HG03342 (cell line): ENCODE results near the gene GPR68.
"Not testable (repeated sequence)": the region's sequence is repeated elsewhere in the genome, so short reads cannot be mapped to it uniquely, and the experiment has no call there.

Source experiments
- ATAC-seq: cut with Tn5 transposase; IDR thresholded peaks from one replicate; pipeline ENCODE4 v1.9.1; 2021; ENCODE audit warnings: mild to moderate bottlenecking, moderate library complexity; ENCODE audit not compliant: unreplicated experiment

Gene GPR68

GRCh38 chr14:91254461-91254860 lies 10.0 kb upstream of the GPR68 start:
- no peak for ATAC-seq

DNA sequence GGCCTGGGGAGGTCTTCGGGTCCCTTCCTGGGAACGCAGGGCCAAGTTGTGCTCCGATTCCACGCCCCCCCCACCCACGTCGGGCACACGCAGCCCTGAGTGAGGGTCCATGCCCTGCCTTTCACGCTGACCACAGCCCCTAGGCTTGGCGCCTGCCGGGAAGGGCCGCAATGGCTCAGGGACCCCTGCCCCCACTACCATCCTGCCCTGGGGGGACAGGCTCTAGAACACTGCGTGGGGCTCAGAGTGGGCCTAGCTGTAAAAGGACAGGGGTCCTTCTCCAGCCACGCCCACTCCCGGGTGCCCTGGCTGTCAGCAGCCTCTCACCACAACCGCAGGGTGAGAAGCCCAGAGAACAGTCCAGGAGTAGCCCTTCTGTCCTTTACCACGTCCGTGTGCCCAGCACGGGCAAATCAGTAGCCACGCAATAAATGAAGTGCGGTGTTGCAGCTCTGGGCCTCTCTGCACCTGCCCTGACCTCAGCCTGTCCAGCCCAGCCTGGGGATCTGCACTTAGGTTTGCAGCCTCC lies 9.4 kb upstream of the GPR68 start:
- no peak for ATAC-seq

- no peak for ATAC-seq
Observed at GRCh38 chr14:91252871-91253794, 8.6 kb upstream of the GPR68 start.

DNA sequence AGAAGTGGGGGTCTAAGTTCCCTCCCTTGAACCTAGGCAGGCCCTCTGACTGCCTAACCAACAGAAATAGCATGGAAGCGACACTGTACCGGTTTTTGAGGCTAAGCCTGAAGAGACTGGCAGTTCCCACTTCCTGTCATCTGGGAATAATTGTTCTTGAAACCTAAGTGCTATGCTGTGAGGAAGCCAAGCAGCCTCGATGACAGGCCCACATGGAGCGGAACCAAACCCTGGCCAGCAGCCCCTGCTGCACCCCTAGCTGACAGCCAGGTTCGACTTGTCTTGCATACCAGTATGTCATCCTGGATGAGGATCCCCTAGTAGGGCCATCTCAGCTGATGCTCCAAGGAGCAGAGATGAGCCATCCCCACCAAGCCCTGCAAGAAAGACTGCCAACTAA lies 6.4 kb upstream of the GPR68 start:
- ATAC-seq = no peak

GRCh38 chr14:91249841-91250616 lies 5.5 kb upstream of the GPR68 start:
- ATAC-seq = peak; percentile 85

DNA sequence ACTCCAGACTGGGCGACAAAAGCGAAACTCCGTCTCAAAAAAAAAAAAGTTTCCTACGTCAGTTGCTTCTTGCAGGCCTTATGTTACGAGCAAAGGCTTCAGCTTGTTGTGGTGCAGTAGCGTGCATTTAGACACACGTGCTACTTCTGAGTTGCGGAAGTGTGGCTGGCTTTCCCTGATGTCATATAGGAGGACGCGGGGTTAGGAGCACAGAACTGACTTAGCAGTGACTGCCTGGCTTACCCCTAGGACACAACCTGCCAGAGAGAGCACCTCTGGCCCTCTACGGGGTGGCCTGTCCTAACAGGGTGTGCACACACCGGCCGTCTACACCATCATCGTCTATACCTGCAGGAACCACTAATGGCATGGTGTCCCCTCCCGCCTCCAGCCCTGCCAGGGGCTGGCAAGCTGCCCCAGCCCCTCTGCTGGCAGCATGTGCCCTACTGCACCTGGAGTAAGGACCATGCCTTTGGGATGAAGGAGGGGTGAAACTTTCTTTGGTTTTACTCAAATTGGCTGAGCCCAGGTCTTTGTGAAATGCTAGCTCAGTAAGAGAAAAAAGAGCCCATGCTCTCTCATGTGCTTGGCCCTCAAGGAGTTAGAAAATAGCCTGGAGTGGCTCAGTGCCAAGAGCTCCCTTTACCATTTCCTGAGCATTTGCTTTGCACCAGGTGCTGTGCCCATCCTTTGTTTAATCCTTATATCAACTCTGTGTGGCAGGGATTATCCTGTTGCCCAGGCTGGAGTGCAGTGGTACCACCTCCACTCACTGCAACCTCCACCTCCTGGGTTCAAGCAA lies 1.7 kb upstream of the GPR68 start:
- ATAC-seq = no peak

GRCh38 chr14:91245616-91246015 lies 1.1 kb upstream of the GPR68 start:
- ATAC-seq = not testable (repeated sequence)

- ATAC-seq = no peak
Observed at GRCh38 chr14:91245029-91245428, 525 bp upstream of the GPR68 start.

GRCh38 chr14:91243074-91243471 lies 1.4 kb downstream of the GPR68 start:
- ATAC-seq = no peak

DNA sequence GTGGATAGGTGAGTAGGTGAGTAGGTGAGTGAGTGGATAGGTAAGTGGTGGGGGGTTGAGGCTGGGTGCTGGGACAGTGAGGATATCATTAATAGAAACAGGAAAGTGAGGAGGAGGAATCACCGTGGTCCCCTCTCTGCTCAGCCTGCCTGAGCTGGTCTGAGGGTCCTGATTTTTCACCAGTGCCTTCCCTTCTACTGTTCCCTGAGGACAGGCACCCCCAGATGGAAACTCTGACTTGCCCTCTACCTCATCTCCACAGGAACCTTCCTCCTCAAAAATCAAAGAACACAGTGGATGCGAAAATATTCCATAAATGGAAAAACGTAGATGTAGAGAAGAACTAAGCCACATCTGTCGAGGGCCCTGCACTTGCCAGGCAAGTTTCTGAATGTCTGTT lies 1.9 kb downstream of the GPR68 start:
- no peak for ATAC-seq

GRCh38 chr14:91241863-91242262 lies 2.6 kb downstream of the GPR68 start:
- no peak for ATAC-seq

DNA sequence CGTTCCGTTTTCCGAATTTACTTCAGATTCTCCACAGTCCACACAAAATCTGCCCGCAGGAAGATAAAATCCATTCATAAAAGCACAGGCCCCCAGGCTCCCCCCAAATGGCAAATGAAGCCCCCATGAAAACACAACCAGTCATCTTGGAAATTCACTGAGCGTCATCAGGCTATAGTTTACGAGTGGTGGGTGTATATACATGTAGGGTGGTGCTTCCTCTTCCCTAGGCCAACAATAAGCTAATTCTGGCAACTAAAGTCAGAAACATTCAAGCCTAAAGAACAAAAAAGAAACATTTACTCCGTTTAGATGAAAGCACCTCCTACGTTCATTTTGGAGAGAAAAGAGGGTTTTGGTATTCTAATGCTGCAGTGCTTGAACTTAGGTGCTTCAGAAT lies 5.8 kb downstream of the GPR68 start:
- ATAC-seq = no peak

DNA sequence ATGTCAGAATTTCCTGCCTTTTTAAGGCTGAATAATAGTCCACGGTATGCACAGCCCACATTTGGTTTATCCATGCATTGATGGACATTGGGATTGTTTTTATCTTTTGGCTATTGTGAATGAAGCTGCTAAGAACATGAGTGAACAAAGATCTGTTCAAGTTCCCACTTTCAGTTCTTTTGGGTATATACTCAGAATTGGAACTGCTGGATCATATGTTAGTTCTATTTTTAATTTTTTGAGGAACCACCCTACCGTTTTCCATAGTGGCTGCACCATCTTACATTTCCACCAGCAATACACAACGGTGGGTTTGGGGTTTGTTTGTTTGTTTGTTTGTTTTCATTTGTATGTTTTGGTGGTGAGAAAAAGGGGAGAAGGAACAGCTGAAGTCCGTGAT lies 6.4 kb downstream of the GPR68 start:
- no peak for ATAC-seq

GRCh38 chr14:91237219-91237618 lies 7.3 kb downstream of the GPR68 start:
- ATAC-seq = no peak

GRCh38 chr14:91235841-91236240 lies 8.7 kb downstream of the GPR68 start:
- ATAC-seq = no peak

DNA sequence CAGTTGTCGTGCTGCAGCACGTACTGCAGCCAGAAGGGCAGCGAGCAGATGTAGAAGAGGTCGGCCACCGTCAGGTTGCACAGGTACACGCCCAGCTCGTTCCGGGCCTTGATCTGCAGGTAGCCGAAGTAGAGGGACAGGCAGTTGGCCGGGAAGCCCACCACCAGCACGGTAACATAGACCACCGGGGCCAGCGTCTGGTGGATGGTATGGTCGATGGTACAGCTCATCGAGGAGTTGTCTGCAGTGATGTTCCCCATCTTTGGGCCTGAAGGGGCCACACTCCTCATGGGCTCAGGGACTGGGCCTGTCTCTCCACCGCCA lies 9.8 kb downstream of the GPR68 start:
- no peak for ATAC-seq

GRCh38 chr14:91233936-91234790 lies 10.3 kb downstream of the GPR68 start:
- no peak for ATAC-seq

- no peak for ATAC-seq
Observed at GRCh38 chr14:91232603-91233002, 11.9 kb downstream of the GPR68 start.

GRCh38 chr14:91232052-91232451 lies 12.5 kb downstream of the GPR68 start:
- ATAC-seq = no peak

DNA sequence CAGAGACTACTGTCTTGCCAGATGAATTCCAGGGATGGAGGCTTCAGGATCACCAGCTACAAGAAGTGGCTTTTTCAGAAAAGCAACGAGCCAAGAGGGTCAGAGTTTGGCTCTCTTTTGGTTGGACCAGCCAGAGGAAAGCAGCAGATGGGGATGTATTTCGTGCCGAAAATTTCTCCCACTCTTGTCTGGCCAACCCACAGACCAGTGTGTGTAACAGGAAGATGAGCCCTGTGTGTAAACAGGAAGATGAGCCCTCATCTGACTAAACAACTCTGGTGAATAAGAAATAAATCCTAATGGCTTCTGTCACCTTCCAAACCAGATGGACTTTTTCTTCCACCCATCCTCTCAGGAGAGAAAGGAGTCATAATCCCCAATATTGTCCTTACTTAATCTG lies 13.1 kb downstream of the GPR68 start:
- ATAC-seq = no peak
